Endothelial cell of umbilical vein (primary cell): ENCODE measurements around the gene RAMP2. TPM values are rescaled to one million over a fixed set of nuclear protein-coding genes. Genes with fewer than 3 reads are reported as not detected.
A peak's percentile ranks its signal among the peaks of the same experiment; 100 is the strongest.

Source experiments
- BruUV-seq: library from RNA; stranded (reverse); fragments of 400-500 nt; replicated peaks from 2 replicates; lab custom pipeline; 2021; lab: Mats Ljungman, UMichigan
- CTCF ChIA-PET: fragments of 300-600, 350-600 bp; sonication (Branson Sonifier 250); formaldehyde crosslinking; loops from one replicate; lab custom pipeline; 2021; ENCODE audit warnings: antibody characterized with exemption, inconsistent platforms; lab: Charles Lee
- POLR2A ChIA-PET: fragments of 300-600, 350-600 bp; sonication (Branson Sonifier 250); formaldehyde crosslinking; loops from one replicate; lab custom pipeline; 2021; ENCODE audit warnings: antibody characterized with exemption, inconsistent platforms; lab: Charles Lee
- DNase-seq: peaks from one replicate; pipeline ENCODE4 v3.0.0-alpha.2; 2011; ENCODE audit warnings: low read depth, low spot score
- FAIRE-seq: peaks from 2 replicates; lab custom pipeline; 2011; peaks lifted over from hg19 to GRCh38; lab: Jason Lieb, UNC
- H2AFZ ChIP-seq: 2 replicates; pipeline ENCODE4 v1.6.0; 2012; ENCODE audit warnings: low read depth, low read length, control low read depth, inconsistent platforms
- H3K27ac ChIP-seq: 2 replicates; pipeline ENCODE4 v1.5.1; 2011; ENCODE audit warnings: low read depth, mild to moderate bottlenecking, control low read depth, low read length, moderate library complexity; ENCODE audit not compliant: insufficient read depth
- H3K27me3 ChIP-seq, 2 experiments: 2 replicates each; pipeline versions ENCODE4 v1.6.0 to v1.6.1; 2011; ENCODE audit warnings: low read length in 2 of 2, mixed read lengths in 1 of 2; ENCODE audit not compliant: control insufficient read depth in 2 of 2, insufficient read depth in 2 of 2
- H3K36me3 ChIP-seq, 2 experiments: 2 replicates in 1 of 2; 3 replicates in 1 of 2; pipeline ENCODE4 v1.5.1; 2011; ENCODE audit warnings: low read length in 2 of 2, mild to moderate bottlenecking in 1 of 2, moderate library complexity in 1 of 2; ENCODE audit not compliant: control insufficient read depth in 2 of 2, insufficient read depth in 2 of 2; ENCODE audit errors: extremely low read depth in 1 of 2
- H3K4me1 ChIP-seq: 3 replicates; pipeline ENCODE4 v1.5.1; 2011; ENCODE audit warnings: mild to moderate bottlenecking, low read length; ENCODE audit not compliant: control insufficient read depth, insufficient read depth; ENCODE audit errors: extremely low read depth
- H3K4me2 ChIP-seq: 2 replicates; pipeline ENCODE4 v1.6.1; 2011; ENCODE audit warnings: low read length, control low read depth, mixed read lengths; ENCODE audit not compliant: insufficient read depth
- H3K4me3 ChIP-seq, 3 experiments: fragments of 200-600 bp in 1 of 3; sonication (generic), shearing (Covaris generic) in 1 of 3; replicated peaks in 1 of 3; 2 replicates each; pipeline ENCODE4 v1.5.1; 2011 to 2016; ENCODE audit warnings: control low read depth in 3 of 3, low read length in 3 of 3, mild to moderate bottlenecking in 2 of 3, inconsistent platforms in 1 of 3, low read depth in 1 of 3, moderate library complexity in 1 of 3; ENCODE audit not compliant: insufficient read depth in 1 of 3
- H3K79me2 ChIP-seq: 2 replicates; pipeline ENCODE4 v1.6.0; 2012; ENCODE audit warnings: low read length, inconsistent platforms; ENCODE audit not compliant: control insufficient read depth, insufficient read depth
- H3K9ac ChIP-seq: replicated peaks from 2 replicates; pipeline ENCODE3; 2011; ENCODE audit warnings: low read length, control low read depth; ENCODE audit not compliant: insufficient read depth; ENCODE audit errors: extremely low read depth
- H3K9me1 ChIP-seq: replicated peaks from 3 replicates; pipeline ENCODE4 v1.6.0; 2011; ENCODE audit warnings: mild to moderate bottlenecking, low read length; ENCODE audit not compliant: control insufficient read depth, insufficient read depth; ENCODE audit errors: extremely low read depth
- H3K9me3 ChIP-seq: replicated peaks from 2 replicates; pipeline ENCODE4 v1.5.1; 2012; ENCODE audit warnings: low read length, inconsistent platforms; ENCODE audit not compliant: control insufficient read depth, insufficient read depth
- H4K20me1 ChIP-seq: replicated peaks from 2 replicates; pipeline ENCODE3; 2011; ENCODE audit warnings: mild to moderate bottlenecking, low read length; ENCODE audit not compliant: control insufficient read depth, insufficient read depth; ENCODE audit errors: extremely low read depth
- CTCF ChIP-seq, 2 donors: IDR thresholded peaks; 1 replicate in 1 of 2; 2 replicates in 1 of 2; pipeline ENCODE4 v1.5.1; 2011; ENCODE audit warnings: low read length in 2 of 2, mild to moderate bottlenecking in 2 of 2, moderate library complexity in 2 of 2, control low read depth in 1 of 2, inconsistent platforms in 1 of 2, low read depth in 1 of 2; ENCODE audit not compliant: insufficient read depth in 1 of 2; ENCODE audit errors: extremely low read depth in 1 of 2
- EZH2 ChIP-seq: IDR thresholded peaks from 2 replicates; pipeline ENCODE4 v1.6.1; 2012; ENCODE audit warnings: borderline replicate concordance, low read depth, mild to moderate bottlenecking, moderate library complexity, low read length, inconsistent platforms; ENCODE audit not compliant: severe bottlenecking
- MAX ChIP-seq: IDR thresholded peaks from 2 replicates; pipeline ENCODE4 v1.6.1; 2011; ENCODE audit not compliant: insufficient read depth, insufficient read length
- dilution Hi-C: fragments of 300-500 bp; cut with MboI; formaldehyde crosslinking; loops from one replicate; pipeline ENCODE4 v1.15.0; 2019; ENCODE audit warnings: low sequenced_read_pairs; ENCODE audit not compliant: extremely low pct_ligation_motif_present
- intact Hi-C: fragments of 100-400 bp; cut with micrococcal nuclease; formaldehyde crosslinking; loops from one replicate; pipeline ENCODE4 v1.10.0; 2022
- polyA plus RNA-seq, 4 experiments: library from polyadenylated mRNA; depleted of rRNA in 3 of 4; stranded (reverse) in 3 of 4; unstranded in 1 of 4; fragments of >200 nt; gene quantifications; 2 replicates each; pipeline versions ENCODE4 v1.2.1 to v1.2.3, GENCODE V29; 2011 to 2012; ENCODE audit warnings: missing spikeins in 1 of 4
- total RNA-seq: library from RNA; stranded (reverse); gene quantifications from 2 replicates; pipeline ENCODE4 v1.2.3, GENCODE V29; 2021

The RAMP2 gene
- total and polyA plus RNA-seq, 2 donors (not counting 3 experiments of a cell fraction or from before 2014, with no cell fraction given), result 106 to 192 TPM

GRCh38 chr17:42743595-42744282, 17.3 kb upstream of the RAMP2 start:
- ChIA-PET CTCF (interaction anchor here (1.0 to 4.2 kb wide), 5 partner anchors 19 to 80 kb away, joined by 3 to 30 read pairs (median 3); partner anchors contain the start of genes BECN1 and VPS25), POLR2A (interaction anchor here (0.7 kb wide), 1 partner anchor 254 kb away, joined by 3 read pairs; the partner anchor contains the start of gene RPL27)
- no peak overlapping the region for H2AFZ ChIP-seq
- no TSS peak for BruUV-seq
- intact Hi-C loops, result loop anchor here (1.0 to 5.0 kb wide), 3 partner anchors 20 to 79 kb away; partner anchors contain the start of genes BECN1, CNTD1 and COA3
- H3K27me3 ChIP-seq, result no peaks in the 10 kb centered on the region
- no peak for TF ChIP-seq EZH2
- TF ChIP-seq MAX, result no peak
- TF ChIP-seq CTCF (IDR thresholded peaks at IDR 0.05; ENCODE audit: extremely low read depth in 1 of 2, insufficient read depth in 1 of 2, low read depth in 1 of 2, low read length in 2 of 2), result peak; percentile 13 to 24
- FAIRE-seq (no peak), DNase-seq (no peak)
- no peaks in the 10 kb centered on the region for H3K9me1 ChIP-seq
- no peaks in the 10 kb centered on the region for H3K36me3 ChIP-seq
- H3K9me3 ChIP-seq, result no peaks in the 10 kb centered on the region
- dilution Hi-C loops, result no loop called here
- no peaks in the 10 kb centered on the region for H4K20me1 ChIP-seq
- H3K4me3 ChIP-seq, result peak overlapping the region in 2 of 3 experiments; percentile 53 to 72
- peaks cover 3% of the 10 kb centered on the region for H3K79me2 ChIP-seq
- peak overlapping the region; percentile 57 for H3K4me2 ChIP-seq
- H3K27ac ChIP-seq, result peak overlapping the region; percentile 44
- H3K9ac ChIP-seq, result peak overlapping the region; percentile 76
- H3K4me1 ChIP-seq, result peaks cover 10% of the 10 kb centered on the region
